Prostate gland (tissue), 2 donors: Measurements from ENCODE around the gene RIPK4. TPM values are rescaled to one million over a fixed set of nuclear protein-coding genes. Genes with fewer than 3 reads are reported as not detected.

Experiments
- DNase-seq: peaks from one replicate; pipeline ENCODE4 v3.0.0-alpha.2; 2019; ENCODE audit warnings: low spot score
- H3K27ac ChIP-seq, 2 donors: fragments of 200-600 bp; sonication (generic); 2 replicates each; pipeline ENCODE4 v1.5.1; 2017 to 2019
- H3K27me3 ChIP-seq: fragments of 200-600 bp; sonication (generic); replicated peaks from 2 replicates; pipeline ENCODE4 v1.5.1; 2019; ENCODE audit not compliant: insufficient read depth
- H3K36me3 ChIP-seq, 2 donors: fragments of 200-600 bp; sonication (generic); 1 replicate in 1 of 2; 2 replicates in 1 of 2; pipeline versions ENCODE4 v1.5.1 to v1.8.1; 2017 to 2019
- H3K4me1 ChIP-seq: fragments of 200-600 bp; sonication (generic); replicated peaks from 2 replicates; pipeline ENCODE4 v1.5.1; 2019
- H3K4me3 ChIP-seq, 2 donors: fragments of 200-600 bp; sonication (generic); 2 replicates each; pipeline ENCODE4 v1.5.1; 2017 to 2019
- H3K9me3 ChIP-seq: fragments of 200-600 bp; sonication (generic); 2 replicates; pipeline ENCODE4 v1.5.1; 2017
- POLR2A ChIP-seq: fragments of 450-650 bp; IDR thresholded peaks from one replicate; pipeline ENCODE4 v1.6.1; 2016; ENCODE audit warnings: antibody characterized with exemption, mild to moderate bottlenecking
- POLR2AphosphoS5 ChIP-seq: sonication (generic); formaldehyde crosslinking; IDR thresholded peaks from one replicate; pipeline ENCODE4 v1.6.1; 2017; ENCODE audit warnings: antibody characterized with exemption
- WGBS: methylation state at CpG from one replicate; pipeline ENCODE4 v1.1.5; 2018; 5-methylcytosine and 5-hydroxymethylcytosine counted together
- intact Hi-C: fragments of 100-400 bp; cut with DNase I; formaldehyde crosslinking; loops from one replicate; pipeline ENCODE4 v1.14.2; 2022
- total RNA-seq, 2 donors: library from RNA; depleted of rRNA; stranded (reverse); fragments of >200 nt; gene quantifications; one replicate each; pipeline ENCODE4 v1.1.0, GENCODE V29; 2016
- TF ChIP-seq, protein P1 (sequence below), 4 experiments: fragments of 200-600 bp in 2 of 4; fragments of 450-650 bp in 2 of 4; sonication (generic) in 2 of 4; IDR thresholded peaks; 1 replicate in 3 of 4; 2 replicates in 1 of 4; pipeline ENCODE4 v1.5.1; 2016 to 2019; ENCODE audit warnings: antibody characterized with exemption in 4 of 4, mild to moderate bottlenecking in 2 of 4, moderate library complexity in 2 of 4

RIPK4 gene
- total RNA-seq, 2 donors from 2014 or later: 26.9 to 52.6 TPM

DNA sequence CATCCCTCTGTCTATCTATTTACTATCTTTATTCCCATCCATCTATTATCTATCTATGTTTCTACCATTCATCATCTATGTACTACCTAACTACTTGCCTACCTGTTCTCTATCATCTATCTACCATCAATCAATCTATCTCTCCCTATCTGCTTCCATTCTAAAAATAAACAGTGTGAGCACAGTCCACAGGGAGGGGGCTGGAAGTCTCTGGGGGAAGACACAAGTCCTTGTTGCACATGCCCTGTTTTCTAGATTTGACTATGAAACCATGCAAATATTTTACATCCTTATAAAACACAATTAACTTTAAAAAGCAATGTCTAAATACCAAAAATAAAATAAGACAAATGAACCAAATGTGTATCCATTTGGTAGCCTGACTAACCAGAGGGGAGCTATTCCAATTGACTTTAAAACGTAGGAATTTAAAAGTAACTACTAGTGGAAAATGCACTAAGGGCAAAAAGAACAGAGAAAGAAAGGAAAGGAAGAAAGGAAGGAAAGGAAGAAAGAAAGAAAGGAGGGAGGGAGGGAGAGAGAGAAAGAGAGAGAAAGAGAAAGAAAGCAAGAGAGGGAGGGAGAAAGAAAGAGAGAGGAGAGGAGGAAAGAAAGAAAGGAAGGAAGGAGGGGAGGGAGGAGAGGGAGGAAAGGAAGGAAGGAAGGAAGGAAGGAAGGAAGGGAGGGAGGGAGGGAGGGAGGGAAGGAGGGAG, 13.6 kb upstream of the RIPK4 start:
- H3K4me1 ChIP-seq: no peaks in the 10 kb centered on the region
- no peaks in the 10 kb centered on the region for H3K27me3 ChIP-seq
- H3K9me3 ChIP-seq: no peaks in the 10 kb centered on the region
- H3K4me3 ChIP-seq: no peak overlapping the region
- no peaks in the 10 kb centered on the region for H3K36me3 ChIP-seq
- 74% methylated on average over 1 of the region's 1 CpG for WGBS
- H3K27ac ChIP-seq: no peak overlapping the region
- intact Hi-C loops: loop anchor here (5.0 kb wide), 1 partner anchor 498 kb away; no protein-coding TSS in a partner anchor
- TF ChIP-seq, protein P1, sequence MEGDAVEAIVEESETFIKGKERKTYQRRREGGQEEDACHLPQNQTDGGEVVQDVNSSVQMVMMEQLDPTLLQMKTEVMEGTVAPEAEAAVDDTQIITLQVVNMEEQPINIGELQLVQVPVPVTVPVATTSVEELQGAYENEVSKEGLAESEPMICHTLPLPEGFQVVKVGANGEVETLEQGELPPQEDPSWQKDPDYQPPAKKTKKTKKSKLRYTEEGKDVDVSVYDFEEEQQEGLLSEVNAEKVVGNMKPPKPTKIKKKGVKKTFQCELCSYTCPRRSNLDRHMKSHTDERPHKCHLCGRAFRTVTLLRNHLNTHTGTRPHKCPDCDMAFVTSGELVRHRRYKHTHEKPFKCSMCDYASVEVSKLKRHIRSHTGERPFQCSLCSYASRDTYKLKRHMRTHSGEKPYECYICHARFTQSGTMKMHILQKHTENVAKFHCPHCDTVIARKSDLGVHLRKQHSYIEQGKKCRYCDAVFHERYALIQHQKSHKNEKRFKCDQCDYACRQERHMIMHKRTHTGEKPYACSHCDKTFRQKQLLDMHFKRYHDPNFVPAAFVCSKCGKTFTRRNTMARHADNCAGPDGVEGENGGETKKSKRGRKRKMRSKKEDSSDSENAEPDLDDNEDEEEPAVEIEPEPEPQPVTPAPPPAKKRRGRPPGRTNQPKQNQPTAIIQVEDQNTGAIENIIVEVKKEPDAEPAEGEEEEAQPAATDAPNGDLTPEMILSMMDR (IDR thresholded peaks at IDR 0.05): no peak
- TF ChIP-seq POLR2AphosphoS5 (no peak), POLR2A (no peak)
- no peak for DNase-seq

DNA sequence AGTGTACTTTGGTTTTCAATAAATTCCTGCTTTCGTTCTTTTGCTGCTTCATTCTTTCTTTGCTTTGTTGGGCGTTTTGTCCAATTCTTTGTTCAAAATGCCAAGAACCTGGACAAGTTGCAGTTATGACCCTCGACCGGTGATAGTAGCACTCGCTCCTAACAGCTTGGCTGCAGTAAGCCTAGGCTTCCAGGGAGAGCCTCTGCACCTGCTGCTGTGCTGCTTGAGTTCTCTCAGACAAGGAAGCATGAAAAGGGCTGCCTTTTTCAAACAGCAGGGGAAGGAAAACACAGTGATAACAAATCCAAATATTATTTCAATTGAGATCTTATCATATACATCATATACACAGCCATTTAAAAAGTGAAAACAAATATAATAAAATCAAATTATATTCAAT, 12.8 kb upstream of the RIPK4 start:
- Histone ChIP-seq H3K27ac (peak overlapping the region in 1 of 2 donors; percentile 22), H3K4me3 (no peak overlapping the region), H3K4me1 (no peaks in the 10 kb centered on the region), H3K36me3 (no peaks in the 10 kb centered on the region), H3K9me3 (no peaks in the 10 kb centered on the region), H3K27me3 (no peaks in the 10 kb centered on the region)
- TF ChIP-seq POLR2AphosphoS5: no peak
- TF ChIP-seq, protein P1 (IDR thresholded peaks at IDR 0.05): peak in 1 of 4 experiments; percentile 16
- 27% methylated on average over 5 of the region's 5 CpGs for WGBS
- DNase-seq: no peak
- intact Hi-C loops: loop anchor here (5.0 kb wide), 1 partner anchor 497 kb away; no protein-coding TSS in a partner anchor

DNA sequence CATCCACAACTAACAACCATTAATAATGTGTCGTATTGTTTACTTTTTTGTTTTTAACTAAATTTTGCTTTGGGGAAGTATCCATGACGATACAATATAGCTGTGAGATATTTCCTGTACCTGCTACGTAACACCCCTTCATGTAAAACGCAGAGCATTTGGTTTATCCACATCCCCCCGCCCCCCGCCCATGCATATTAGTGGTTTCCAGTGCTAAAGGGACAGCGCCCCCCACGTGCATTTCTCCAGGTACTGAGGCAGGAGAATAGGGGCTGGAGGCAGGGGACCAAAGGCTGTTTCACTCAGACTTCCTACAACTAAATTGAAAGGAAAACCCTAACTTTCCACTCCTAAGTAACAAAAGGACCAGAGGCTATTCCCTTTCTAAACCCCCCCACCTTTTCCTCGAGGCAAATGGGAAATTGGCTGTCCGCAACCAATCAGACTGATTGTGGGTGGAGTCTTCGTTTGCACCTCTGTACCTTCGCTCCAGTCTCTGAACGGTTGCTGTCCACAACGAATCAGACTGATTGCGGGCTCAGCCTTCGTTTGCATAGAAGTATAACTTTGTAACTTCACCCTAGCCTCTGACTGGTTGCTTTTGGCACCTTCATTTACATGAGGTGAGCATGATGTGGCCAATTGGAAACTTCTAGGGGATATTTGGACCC, 12.2 kb upstream of the RIPK4 start:
- H3K27me3 ChIP-seq: no peaks in the 10 kb centered on the region
- no peak for DNase-seq
- intact Hi-C loops: loop anchor here (1.0 kb wide), 1 partner anchor 167 kb away; no protein-coding TSS in a partner anchor
- H3K9me3 ChIP-seq: no peaks in the 10 kb centered on the region
- H3K4me1 ChIP-seq: no peaks in the 10 kb centered on the region
- no peak for TF ChIP-seq POLR2A
- TF ChIP-seq, protein P1 (IDR thresholded peaks at IDR 0.05): no peak
- no peak for TF ChIP-seq POLR2AphosphoS5
- H3K4me3 ChIP-seq: no peak overlapping the region
- H3K36me3 ChIP-seq: no peaks in the 10 kb centered on the region
- H3K27ac ChIP-seq: peak overlapping the region in 1 of 2 donors; percentile 22
- 35% methylated on average over 16 of the region's 16 CpGs for WGBS

DNA sequence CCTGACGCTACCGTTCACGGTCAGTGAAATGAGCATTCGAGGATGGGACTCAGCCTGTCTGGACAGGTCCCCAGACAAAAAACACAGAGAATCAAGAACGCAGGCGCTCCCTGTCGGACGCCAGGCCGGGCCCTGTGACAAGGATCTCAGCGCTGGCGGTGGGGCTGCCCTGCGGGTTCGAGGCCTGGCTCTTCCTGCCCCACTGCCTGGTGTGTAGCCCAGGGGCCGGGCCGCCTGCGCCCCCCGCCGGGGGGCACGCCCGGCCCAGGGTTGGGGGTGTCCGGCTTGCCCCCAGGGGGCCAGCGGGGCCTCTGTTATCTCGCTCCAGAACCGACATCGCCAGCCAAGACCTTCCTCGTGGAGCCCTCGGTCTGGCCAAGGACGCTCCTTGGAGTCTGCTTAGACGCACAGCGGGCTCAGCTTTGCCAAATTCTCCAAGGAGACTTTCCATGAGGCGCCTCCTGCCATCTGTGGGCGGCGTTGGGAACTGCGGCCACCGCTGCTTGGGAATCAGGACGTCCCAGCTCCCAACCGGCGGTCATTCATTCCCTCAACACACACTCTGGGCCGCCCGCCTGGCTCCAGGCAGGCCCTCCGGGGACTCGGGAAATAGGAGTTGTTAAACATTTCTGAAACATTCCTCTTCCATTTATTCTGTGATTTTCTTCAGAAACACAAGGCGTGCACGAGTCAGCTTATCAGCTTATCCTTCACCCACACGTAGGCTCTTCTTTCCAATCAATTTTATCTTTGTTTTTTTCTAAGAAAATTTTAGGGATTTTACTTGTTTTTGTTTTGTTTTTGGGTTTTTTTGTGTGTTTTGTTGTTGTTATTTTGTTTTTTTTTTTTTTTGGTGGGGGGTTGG, 11.3 kb upstream of the RIPK4 start:
- H3K27me3 ChIP-seq: no peaks in the 10 kb centered on the region
- no peaks in the 10 kb centered on the region for H3K4me1 ChIP-seq
- intact Hi-C loops: loop anchor here (1.0 kb wide), 1 partner anchor 166 kb away; no protein-coding TSS in a partner anchor
- H3K9me3 ChIP-seq: no peaks in the 10 kb centered on the region
- peak; percentile 90 for DNase-seq
- TF ChIP-seq POLR2AphosphoS5 (peak; percentile 51), POLR2A (no peak)
- TF ChIP-seq, protein P1 (IDR thresholded peaks at IDR 0.05): peak; percentile 86 to 96 (median 90)
- H3K36me3 ChIP-seq: no peaks in the 10 kb centered on the region
- no peak overlapping the region for H3K4me3 ChIP-seq
- peak overlapping the region; percentile 59 to 73 for H3K27ac ChIP-seq
- WGBS: 9% methylated on average over 33 of the region's 45 CpGs
